SK-N-SH (cell line): ENCODE data around the gene SHROOM3. TPM values are rescaled to one million over a fixed set of nuclear protein-coding genes. Genes with fewer than 3 reads are reported as not detected.

Experiments
- CTCF ChIA-PET: fragments of 300-600, 350-600 bp; formaldehyde crosslinking; extraction: SDS; loops from one replicate; lab custom pipeline; 2021; lab: Yijun Ruan, JAX
- POLR2A ChIA-PET: fragments of 350-600 bp; sonication (Branson Sonifier 250); formaldehyde crosslinking; extraction: SDS; loops from one replicate; lab custom pipeline; 2020; ENCODE audit warnings: antibody characterized with exemption, inconsistent platforms; lab: Yijun Ruan, JAX
- DNase-seq: peaks from one replicate; pipeline ENCODE4 v3.0.0; 2012
- H2AFZ ChIP-seq: fragments of 200-600 bp; sonication (generic); 2 replicates; pipeline ENCODE4 v1.8.1; 2016; ENCODE audit warnings: antibody characterized with exemption, mild to moderate bottlenecking, low read depth
- H3F3A ChIP-seq: fragments of 200-600 bp; sonication (generic); replicated peaks from 2 replicates; pipeline ENCODE3; 2016; ENCODE audit warnings: antibody characterized with exemption, mild to moderate bottlenecking; ENCODE audit not compliant: insufficient read depth
- H3K27ac ChIP-seq, 2 experiments: fragments of 200-500 bp in 1 of 2; fragments of 200-600 bp in 1 of 2; sonication (Bioruptor generic) in 1 of 2; sonication (generic), shearing (Covaris generic) in 1 of 2; 2 replicates each; pipeline versions ENCODE4 v1.5.1 to v1.6.1; 2014 to 2016; ENCODE audit warnings: low read depth in 2 of 2, inconsistent platforms in 1 of 2, low read length in 1 of 2, mild to moderate bottlenecking in 1 of 2, mixed read lengths in 1 of 2
- H3K27me3 ChIP-seq: fragments of 200-600 bp; sonication (generic), shearing (Covaris generic); 2 replicates; pipeline ENCODE4 v1.6.1; 2016; ENCODE audit warnings: mixed run types; ENCODE audit not compliant: insufficient read depth
- H3K36me3 ChIP-seq, 2 experiments: fragments of 200-500 bp in 1 of 2; fragments of 200-600 bp in 1 of 2; sonication (Bioruptor generic) in 1 of 2; sonication (generic) in 1 of 2; replicated peaks in 1 of 2; 2 replicates each; pipeline versions ENCODE3 to v1.5.1; 2014 to 2016; ENCODE audit warnings: low read length in 1 of 2, mild to moderate bottlenecking in 1 of 2; ENCODE audit not compliant: insufficient read depth in 2 of 2, control insufficient read depth in 1 of 2
- H3K4me1 ChIP-seq, 2 experiments: fragments of 200-500 bp in 1 of 2; fragments of 200-600 bp in 1 of 2; sonication (Bioruptor generic) in 1 of 2; sonication (generic), shearing (Covaris generic) in 1 of 2; 2 replicates each; pipeline versions ENCODE4 v1.5.1 to v1.6.1; 2014 to 2016; ENCODE audit warnings: low read depth in 1 of 2, low read length in 1 of 2, mixed run types in 1 of 2; ENCODE audit not compliant: insufficient read depth in 2 of 2, control insufficient read depth in 1 of 2
- H3K4me2 ChIP-seq: fragments of 200-600 bp; sonication (generic), shearing (Covaris generic); 2 replicates; pipeline ENCODE4 v1.6.1; 2017; ENCODE audit warnings: mixed run types
- H3K4me3 ChIP-seq, 2 experiments: fragments of 200-500 bp in 1 of 2; fragments of 200-600 bp in 1 of 2; sonication (Bioruptor generic) in 1 of 2; sonication (generic), shearing (Covaris generic) in 1 of 2; 2 replicates each; pipeline versions ENCODE4 v1.5.1 to v1.8.1; 2014 to 2016; ENCODE audit warnings: low read depth in 2 of 2, inconsistent platforms in 1 of 2, low read length in 1 of 2, mild to moderate bottlenecking in 1 of 2, mixed read lengths in 1 of 2, moderate library complexity in 1 of 2
- H3K79me2 ChIP-seq: fragments of 200-600 bp; sonication (generic); 2 replicates; pipeline ENCODE4 v1.8.1; 2017; ENCODE audit warnings: mild to moderate bottlenecking; ENCODE audit not compliant: insufficient read depth
- H3K9ac ChIP-seq: fragments of 200-600 bp; sonication (generic); 2 replicates; pipeline ENCODE4 v1.6.1; 2017; ENCODE audit warnings: mixed run types
- H3K9me2 ChIP-seq: fragments of 200-600 bp; sonication (generic); 2 replicates; pipeline ENCODE4 v1.6.1; 2017; ENCODE audit warnings: mixed run types
- H3K9me3 ChIP-seq: fragments of 200-600 bp; sonication (generic); 2 replicates; pipeline ENCODE4 v1.6.1; 2017; ENCODE audit warnings: mixed run types, mild to moderate bottlenecking, moderate library complexity
- H4K20me1 ChIP-seq: fragments of 200-600 bp; sonication (generic); 2 replicates; pipeline ENCODE4 v1.6.1; 2017; ENCODE audit warnings: mild to moderate bottlenecking, mixed run types; ENCODE audit not compliant: insufficient read depth
- CHD2 ChIP-seq: fragments of 150-350 bp; IDR thresholded peaks from 2 replicates; pipeline ENCODE4 v1.6.1; 2018; ENCODE audit warnings: low read length; ENCODE audit not compliant: partially characterized antibody
- EP300 ChIP-seq, 2 experiments: IDR thresholded peaks; 2 replicates each; pipeline versions ENCODE4 v1.4.0 to v1.6.1; 2012; ENCODE audit warnings: borderline replicate concordance in 1 of 2, low read depth in 1 of 2, low read length in 1 of 2
- FOSL2 ChIP-seq: IDR thresholded peaks from 2 replicates; pipeline ENCODE4 v1.4.0; 2012; ENCODE audit warnings: low read depth, mild to moderate bottlenecking, moderate library complexity, borderline replicate concordance
- FOXJ3 ChIP-seq: sonication (generic); formaldehyde crosslinking; IDR thresholded peaks from 2 replicates; pipeline ENCODE4 v1.5.1; 2020; ENCODE audit warnings: mild to moderate bottlenecking, missing genetic modification reagents
- GATA2 ChIP-seq: sonication (generic); formaldehyde crosslinking; IDR thresholded peaks from 2 replicates; pipeline ENCODE4 v1.5.0; 2020; ENCODE audit warnings: mild to moderate bottlenecking, missing genetic modification reagents
- MXI1 ChIP-seq: IDR thresholded peaks from 2 replicates; pipeline ENCODE4 v1.6.1; 2012; ENCODE audit warnings: mild to moderate bottlenecking, low read depth, low read length, improper control_type of control experiment
- PBX3 ChIP-seq: IDR thresholded peaks from 2 replicates; pipeline ENCODE4; 2012
- POLR2AphosphoS5 ChIP-seq: IDR thresholded peaks from 2 replicates; pipeline ENCODE4 v1.6.1; 2012; ENCODE audit warnings: low read depth, low read length
- RAD21 ChIP-seq: IDR thresholded peaks from 2 replicates; pipeline ENCODE4 v1.6.1; 2012; ENCODE audit warnings: mild to moderate bottlenecking, low read length
- RCOR1 ChIP-seq: fragments of 150-350 bp; IDR thresholded peaks from 2 replicates; pipeline ENCODE4 v1.6.1; 2017; ENCODE audit warnings: antibody characterized with exemption, low read length
- RFX5 ChIP-seq: IDR thresholded peaks from 2 replicates; pipeline ENCODE4 v1.6.1; 2012; ENCODE audit warnings: mild to moderate bottlenecking, improper control_type of control experiment, low read length
- TCF12 ChIP-seq: IDR thresholded peaks from 2 replicates; pipeline ENCODE4 v1.4.0; 2012
- TEAD4 ChIP-seq: IDR thresholded peaks from 2 replicates; pipeline ENCODE4 v1.4.0; 2012; ENCODE audit warnings: mild to moderate bottlenecking, borderline replicate concordance; ENCODE audit not compliant: insufficient read depth
- YY1 ChIP-seq: IDR thresholded peaks from 2 replicates; pipeline ENCODE4 v1.4.0; 2012; ENCODE audit warnings: low read depth, mild to moderate bottlenecking
- WGBS: methylation state at CpG from one replicate; pipeline ENCODE4 v1.1.6; 2017; ENCODE audit warnings: low lambda C conversion rate; 5-methylcytosine and 5-hydroxymethylcytosine counted together
- polyA plus RNA-seq, 3 experiments: library from polyadenylated mRNA; depleted of rRNA; stranded (reverse); fragments of >200 nt; gene quantifications; 2 replicates each; pipeline ENCODE4 v1.2.3, GENCODE V29; 2012
- TF ChIP-seq, protein P1 (sequence below): IDR thresholded peaks from 2 replicates; pipeline ENCODE4 v1.4.0; 2012; ENCODE audit warnings: low read depth, borderline replicate concordance
- TF ChIP-seq, protein P2 (sequence below): fragments of 150-350 bp; IDR thresholded peaks from 2 replicates; pipeline ENCODE4 v1.6.1; 2017; ENCODE audit warnings: antibody characterized with exemption, low read length, low read depth, borderline replicate concordance

SHROOM3 gene
- polyA plus RNA-seq, 1 of the 3 experiments (the other 2 are of a cell fraction) = 4.3 TPM

DNA sequence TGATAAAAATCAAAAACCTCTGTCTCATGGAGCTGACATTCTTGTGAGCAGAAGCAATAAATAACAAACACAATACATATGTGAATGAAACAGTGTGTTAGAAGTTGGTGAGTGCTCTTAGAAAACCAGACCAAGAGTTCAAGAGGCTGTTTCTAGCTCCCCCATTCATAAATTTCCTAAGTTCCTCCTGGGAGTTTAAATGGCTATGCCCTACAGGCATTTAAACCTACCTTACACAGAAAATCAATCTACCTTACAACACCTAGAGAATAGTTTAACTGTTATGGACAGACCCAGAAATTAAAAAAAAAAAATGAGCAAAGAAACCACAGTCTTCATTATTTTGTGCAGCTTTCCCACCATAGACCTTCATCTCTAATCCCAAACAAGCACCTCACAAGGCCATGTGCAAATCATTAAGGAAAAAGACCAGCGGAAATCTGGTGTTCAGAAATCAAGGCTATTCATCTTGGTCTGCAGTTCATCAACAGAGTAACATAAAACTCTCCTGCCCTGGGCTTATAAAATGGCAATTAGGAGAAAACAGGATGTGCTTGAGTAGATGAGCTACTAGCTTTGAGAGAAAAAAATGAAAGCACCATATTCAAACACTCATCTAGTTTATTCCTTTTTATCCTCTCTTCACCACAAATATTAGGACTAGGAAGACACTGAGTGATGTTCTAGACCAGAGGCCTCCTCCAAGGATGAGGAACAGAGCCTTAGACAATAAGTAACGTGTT, 147.2 kb downstream of the SHROOM3 start:
- Histone ChIP-seq H3K9me3 (no peaks in the 10 kb centered on the region), H2AFZ (no peak overlapping the region), H3K4me1 (peaks cover 23 to 47% of the 10 kb centered on the region in 2 experiments), H3F3A (peaks cover 4% of the 10 kb centered on the region), H3K9me2 (no peaks in the 10 kb centered on the region), H4K20me1 (no peaks in the 10 kb centered on the region), H3K9ac (no peak overlapping the region), H3K79me2 (no peaks in the 10 kb centered on the region), H3K36me3 (no peaks in the 10 kb centered on the region), H3K4me3 (peak overlapping the region in 1 of 2 experiments; percentile 13; a peak in 1 of 4 replicates), H3K27me3 (no peaks in the 10 kb centered on the region), H3K4me2 (no peak overlapping the region), H3K27ac (peak overlapping the region; percentile 62 to 100)
- WGBS = 44% methylated on average over 2 of the region's 2 CpGs
- TF ChIP-seq TCF12 (peak; percentile 93), CHD2 (peak; percentile 49), GATA2 (CRISPR knock-in tag) (peak; percentile 83), FOXJ3 (CRISPR knock-in tag) (peak; percentile 94), RCOR1 (peak; percentile 92), TEAD4 (0 out of 2 replicates have a peak, but pooled peaks have one; percentile 40), FOSL2 (no peak), EP300 (IDR thresholded peaks at IDR 0.05; ENCODE audit: borderline replicate concordance in 1 of 2, low read depth in 1 of 2, low read length in 1 of 2) (peak; percentile 53 to 97; a peak in 3 of 4 replicates), MXI1 (no peak), PBX3 (peak; percentile 75), POLR2AphosphoS5 (peak; percentile 86), RAD21 (peak; percentile 23), RFX5 (no peak), YY1 (no peak)
- TF ChIP-seq, protein P1, sequence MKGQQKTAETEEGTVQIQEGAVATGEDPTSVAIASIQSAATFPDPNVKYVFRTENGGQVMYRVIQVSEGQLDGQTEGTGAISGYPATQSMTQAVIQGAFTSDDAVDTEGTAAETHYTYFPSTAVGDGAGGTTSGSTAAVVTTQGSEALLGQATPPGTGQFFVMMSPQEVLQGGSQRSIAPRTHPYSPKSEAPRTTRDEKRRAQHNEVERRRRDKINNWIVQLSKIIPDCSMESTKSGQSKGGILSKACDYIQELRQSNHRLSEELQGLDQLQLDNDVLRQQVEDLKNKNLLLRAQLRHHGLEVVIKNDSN = peak; percentile 37; the same call in 1 of the 2 replicates
- ChIA-PET POLR2A (interaction anchor here (1.0 to 4.5 kb wide), 2 partner anchors 80 to 106 kb away, joined by 3 to 16 read pairs; no protein-coding TSS in a partner anchor), CTCF (interaction anchor here (0.6 to 1.9 kb wide), 7 partner anchors 56 to 512 kb away, joined by 3 to 6 read pairs (median 3); no protein-coding TSS in a partner anchor)
- peak; percentile 78 for DNase-seq

GRCh38 chr4:76582817-76583087, 147.7 kb downstream of the SHROOM3 start:
- no peaks in the 10 kb centered on the region for H3K36me3 ChIP-seq
- POLR2A ChIA-PET = interaction anchor here (1.0 to 4.5 kb wide), 2 partner anchors 79 to 105 kb away, joined by 3 to 16 read pairs; no protein-coding TSS in a partner anchor
- 66% methylated on average over 3 of the region's 3 CpGs for WGBS
- no peak overlapping the region for H3K4me2 ChIP-seq
- no peaks in the 10 kb centered on the region for H3K27me3 ChIP-seq
- no peaks in the 10 kb centered on the region for H3K79me2 ChIP-seq
- TF ChIP-seq, protein P2, sequence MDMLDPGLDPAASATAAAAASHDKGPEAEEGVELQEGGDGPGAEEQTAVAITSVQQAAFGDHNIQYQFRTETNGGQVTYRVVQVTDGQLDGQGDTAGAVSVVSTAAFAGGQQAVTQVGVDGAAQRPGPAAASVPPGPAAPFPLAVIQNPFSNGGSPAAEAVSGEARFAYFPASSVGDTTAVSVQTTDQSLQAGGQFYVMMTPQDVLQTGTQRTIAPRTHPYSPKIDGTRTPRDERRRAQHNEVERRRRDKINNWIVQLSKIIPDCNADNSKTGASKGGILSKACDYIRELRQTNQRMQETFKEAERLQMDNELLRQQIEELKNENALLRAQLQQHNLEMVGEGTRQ = no peak
- TF ChIP-seq TEAD4 = no peak
- no peak overlapping the region for H2AFZ ChIP-seq
- peak; percentile 74 for DNase-seq
- H3K4me3 ChIP-seq = peak overlapping the region in 1 of 2 experiments; percentile 13; a peak in 1 of 4 replicates
- H3K9ac ChIP-seq = no peak overlapping the region
- CTCF ChIA-PET = interaction anchor here (0.6 to 1.3 kb wide), 3 partner anchors 56 to 512 kb away, joined by 3 read pairs; no protein-coding TSS in a partner anchor
- no peaks in the 10 kb centered on the region for H3K9me3 ChIP-seq
- H3K27ac ChIP-seq = peak overlapping the region; percentile 62 to 100; a peak in 3 of 4 replicates
- no peaks in the 10 kb centered on the region for H4K20me1 ChIP-seq
- H3F3A ChIP-seq = peaks cover 7% of the 10 kb centered on the region
- H3K4me1 ChIP-seq = peaks cover 23 to 47% of the 10 kb centered on the region in 2 experiments
- H3K9me2 ChIP-seq = no peaks in the 10 kb centered on the region
